BLaER1 (cell line): Measurements from ENCODE around the gene DUS1L.

Experiments
- H3K27ac ChIP-seq: shearing (Covaris generic); formaldehyde crosslinking; 2 replicates; pipeline ENCODE4 v1.8.1; 2022
- H3K27me3 ChIP-seq: shearing (Covaris generic); formaldehyde crosslinking; 2 replicates; pipeline ENCODE4 v1.8.1; 2022
- H3K36me3 ChIP-seq: shearing (Covaris generic); formaldehyde crosslinking; 2 replicates; pipeline ENCODE4 v1.8.1; 2022
- H3K4me1 ChIP-seq: shearing (Covaris generic); formaldehyde crosslinking; 2 replicates; pipeline ENCODE4 v1.8.1; 2022
- H3K4me2 ChIP-seq: shearing (Covaris generic); formaldehyde crosslinking; 2 replicates; pipeline ENCODE4 v1.8.1; 2022
- H3K4me3 ChIP-seq: shearing (Covaris generic); formaldehyde crosslinking; 2 replicates; pipeline ENCODE4 v1.8.1; 2022
- H3K9ac ChIP-seq: shearing (Covaris generic); formaldehyde crosslinking; 2 replicates; pipeline ENCODE4 v1.8.1; 2022
- H3K9me3 ChIP-seq: shearing (Covaris generic); formaldehyde crosslinking; 2 replicates; pipeline ENCODE4 v1.8.1; 2022
- H4K20me1 ChIP-seq: shearing (Covaris generic); formaldehyde crosslinking; 2 replicates; pipeline ENCODE4 v1.8.1; 2022
- Cebpa-rat ChIP-seq: shearing (Covaris generic); IDR thresholded peaks from 2 replicates; pipeline ENCODE4 v1.8.1; 2022

Gene DUS1L

DNA sequence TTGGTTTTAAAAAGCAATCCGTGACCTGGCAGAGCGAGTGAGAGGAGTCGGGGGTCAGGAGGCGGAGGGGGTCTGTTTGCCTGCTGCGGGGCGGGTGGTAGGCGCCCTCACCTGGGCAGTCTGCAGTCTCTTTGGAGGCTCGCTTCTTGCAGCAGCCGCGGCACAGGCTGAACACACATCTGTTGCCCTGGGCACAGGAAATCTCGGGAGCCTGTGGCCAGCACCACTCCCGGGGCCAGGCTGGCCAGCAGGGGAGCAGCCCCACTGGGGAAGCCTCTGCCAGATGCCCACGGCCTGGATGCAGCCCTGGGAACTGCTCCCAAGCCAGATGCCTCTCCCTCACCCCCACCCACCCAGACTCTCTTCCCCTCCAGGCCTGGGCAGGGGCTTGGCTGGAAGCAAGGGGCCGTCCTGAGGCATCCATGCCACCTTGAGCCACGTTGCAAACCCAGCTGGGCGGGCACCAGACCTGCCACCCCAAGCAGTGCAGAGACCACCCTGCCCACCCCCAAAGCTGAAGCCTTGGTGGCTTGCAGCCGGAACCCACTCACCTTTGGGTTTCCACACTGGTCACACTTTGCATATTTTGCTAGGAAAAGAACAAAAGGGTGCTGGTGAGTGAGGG is 7.3 kb downstream of the DUS1L start:
- peak overlapping the region; percentile 72 for H3K4me2 ChIP-seq
- H3K9me3 ChIP-seq, result no peaks in the 10 kb centered on the region
- no peaks in the 10 kb centered on the region for H3K27me3 ChIP-seq
- no peak overlapping the region for H3K4me3 ChIP-seq
- no peak for TF ChIP-seq Cebpa-rat
- H4K20me1 ChIP-seq, result peaks cover 87% of the 10 kb centered on the region
- H3K27ac ChIP-seq, result no peak overlapping the region
- peaks cover 55% of the 10 kb centered on the region for H3K4me1 ChIP-seq
- peak overlapping the region; percentile 54; the same call in 1 of the 2 replicates for H3K9ac ChIP-seq
- H3K36me3 ChIP-seq, result peaks cover 97% of the 10 kb centered on the region

DNA sequence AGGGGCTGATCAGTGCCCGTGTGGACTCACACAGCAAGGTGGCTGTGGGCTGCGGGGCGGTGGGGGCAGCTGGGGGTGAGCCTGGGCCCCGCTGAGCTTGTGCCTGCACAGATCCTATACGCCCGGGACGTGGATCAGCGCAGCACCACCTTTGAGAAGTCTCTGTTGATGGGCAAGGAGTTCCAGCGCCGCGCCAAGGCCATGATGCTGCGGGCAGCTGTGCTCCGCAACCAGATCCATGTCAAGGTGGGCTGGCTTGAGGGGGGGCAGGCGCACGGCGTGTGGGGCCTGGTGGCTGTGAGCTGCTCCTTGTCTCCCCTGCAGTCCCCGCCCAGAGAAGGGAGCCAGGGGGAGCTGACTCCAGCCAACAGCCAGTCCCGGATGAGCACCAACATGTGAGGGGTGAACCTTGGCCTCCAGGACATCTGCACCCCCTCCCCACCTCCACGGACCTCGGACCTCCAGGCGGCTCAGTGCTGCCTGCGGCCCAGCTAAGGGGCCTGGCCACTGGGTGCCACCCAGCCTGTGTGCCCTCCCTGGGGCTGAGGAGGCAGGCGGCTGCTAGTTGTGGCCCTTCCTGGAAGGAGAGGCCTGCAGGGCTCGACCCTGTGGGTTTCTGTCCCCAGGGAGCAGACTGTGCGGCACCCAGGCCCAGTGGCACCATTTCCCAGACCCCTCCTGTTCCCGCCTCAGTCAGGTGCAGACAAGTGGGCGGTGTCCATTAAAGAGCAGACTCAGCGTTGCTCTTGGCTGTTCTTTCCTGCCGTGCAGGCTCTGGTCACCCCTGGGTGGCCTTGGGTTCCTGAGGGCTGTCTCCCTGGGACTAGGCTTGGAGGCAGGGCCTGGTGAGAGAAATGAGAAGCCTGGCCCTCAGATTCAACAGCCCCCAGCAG is 8.6 kb downstream of the DUS1L start:
- Histone ChIP-seq H3K27me3 (no peaks in the 10 kb centered on the region), H3K4me1 (peaks cover 65% of the 10 kb centered on the region), H3K4me3 (no peak overlapping the region), H3K9ac (no peak overlapping the region), H3K36me3 (peaks cover 87% of the 10 kb centered on the region), H3K4me2 (peak overlapping the region; percentile 5; the same call in 1 of the 2 replicates), H4K20me1 (peaks cover 92% of the 10 kb centered on the region), H3K27ac (no peak overlapping the region), H3K9me3 (no peaks in the 10 kb centered on the region)
- no peak for TF ChIP-seq Cebpa-rat

DNA sequence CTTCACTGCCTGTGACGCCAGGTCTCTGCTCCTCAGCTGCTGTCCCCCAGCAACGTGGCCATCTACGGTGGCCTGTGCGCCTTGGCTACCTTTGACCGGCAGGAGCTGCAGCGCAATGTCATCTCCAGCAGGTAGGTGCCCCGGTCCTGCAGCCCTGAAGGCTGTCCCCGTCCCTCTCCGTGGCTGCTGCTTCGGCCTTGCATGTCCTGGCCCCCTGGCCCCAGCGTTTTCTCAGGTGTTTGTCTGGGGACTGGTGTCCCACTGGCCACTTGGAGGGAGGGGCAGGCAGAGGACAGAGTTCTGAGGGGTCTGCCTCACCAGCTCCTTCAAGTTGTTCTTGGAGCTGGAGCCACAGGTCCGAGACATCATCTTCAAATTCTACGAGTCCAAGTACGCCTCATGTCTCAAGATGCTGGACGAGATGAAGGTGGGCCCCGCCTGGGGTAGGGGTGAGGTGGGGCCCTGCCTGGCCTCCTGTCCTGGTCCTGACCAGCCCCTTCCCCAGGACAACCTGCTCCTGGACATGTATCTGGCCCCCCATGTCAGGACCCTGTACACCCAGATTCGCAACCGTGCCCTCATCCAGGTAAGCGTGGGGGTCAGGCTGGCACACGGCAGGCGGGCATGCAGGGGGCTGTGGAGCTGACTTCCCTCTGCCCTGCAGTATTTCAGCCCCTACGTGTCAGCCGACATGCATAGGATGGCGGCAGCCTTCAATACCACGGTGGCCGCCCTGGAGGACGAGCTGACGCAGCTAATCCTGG is 9.5 kb downstream of the DUS1L start:
- H3K4me2 ChIP-seq, result no peak overlapping the region
- H3K36me3 ChIP-seq, result peaks cover 80% of the 10 kb centered on the region
- no peaks in the 10 kb centered on the region for H3K9me3 ChIP-seq
- H3K27ac ChIP-seq, result no peak overlapping the region
- H3K4me3 ChIP-seq, result no peak overlapping the region
- H3K27me3 ChIP-seq, result no peaks in the 10 kb centered on the region
- H3K4me1 ChIP-seq, result peaks cover 65% of the 10 kb centered on the region
- H3K9ac ChIP-seq, result no peak overlapping the region
- peaks cover 90% of the 10 kb centered on the region for H4K20me1 ChIP-seq
- TF ChIP-seq Cebpa-rat, result no peak

DNA sequence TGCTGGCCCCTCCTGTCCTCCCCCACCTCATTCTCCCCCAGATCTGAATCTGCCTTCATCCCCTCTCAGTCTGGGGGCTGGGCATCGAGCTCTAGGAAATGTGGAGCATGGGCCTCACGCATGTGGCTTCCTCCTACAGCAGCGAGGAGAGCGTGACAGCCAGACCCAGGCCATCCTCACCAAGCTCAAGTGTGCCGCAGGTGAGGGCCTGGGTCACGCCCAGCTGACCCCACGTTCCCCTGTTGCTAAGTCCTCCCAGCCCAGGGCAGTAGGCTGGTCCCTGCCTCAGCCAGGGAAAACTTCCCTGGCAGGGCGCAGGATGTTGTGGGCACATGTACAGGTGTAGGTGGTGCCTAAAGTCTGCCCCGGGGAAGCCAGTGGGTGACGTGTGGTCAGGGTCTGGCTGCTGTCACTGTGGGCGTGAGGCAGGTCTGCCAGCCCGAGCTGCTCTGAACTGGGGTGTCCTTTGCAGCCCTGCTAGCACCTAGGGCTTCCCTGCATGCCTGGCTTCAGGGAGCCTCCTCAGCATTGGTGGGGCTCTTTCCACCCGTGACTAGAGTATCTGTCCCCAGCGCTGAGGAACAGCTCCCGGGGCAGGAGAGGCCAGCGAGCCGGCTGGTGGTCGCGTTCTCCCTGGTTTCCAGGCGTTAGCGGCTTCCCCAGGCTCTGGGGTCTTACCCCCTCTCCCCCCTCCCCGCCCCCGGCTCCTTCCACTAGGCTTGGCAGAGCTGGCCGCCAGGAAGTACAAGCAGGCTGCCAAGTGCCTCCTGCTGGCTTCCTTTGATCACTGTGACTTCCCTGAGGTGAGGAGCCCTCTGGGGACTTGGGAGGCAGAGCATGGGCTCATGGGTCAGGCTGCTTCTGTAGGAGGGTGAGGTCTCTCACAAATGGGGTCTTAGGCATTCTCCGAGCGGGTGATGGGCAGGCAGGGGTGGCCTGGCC is 10.3 kb downstream of the DUS1L start:
- H3K27ac ChIP-seq, result no peak overlapping the region
- TF ChIP-seq Cebpa-rat, result no peak

DNA sequence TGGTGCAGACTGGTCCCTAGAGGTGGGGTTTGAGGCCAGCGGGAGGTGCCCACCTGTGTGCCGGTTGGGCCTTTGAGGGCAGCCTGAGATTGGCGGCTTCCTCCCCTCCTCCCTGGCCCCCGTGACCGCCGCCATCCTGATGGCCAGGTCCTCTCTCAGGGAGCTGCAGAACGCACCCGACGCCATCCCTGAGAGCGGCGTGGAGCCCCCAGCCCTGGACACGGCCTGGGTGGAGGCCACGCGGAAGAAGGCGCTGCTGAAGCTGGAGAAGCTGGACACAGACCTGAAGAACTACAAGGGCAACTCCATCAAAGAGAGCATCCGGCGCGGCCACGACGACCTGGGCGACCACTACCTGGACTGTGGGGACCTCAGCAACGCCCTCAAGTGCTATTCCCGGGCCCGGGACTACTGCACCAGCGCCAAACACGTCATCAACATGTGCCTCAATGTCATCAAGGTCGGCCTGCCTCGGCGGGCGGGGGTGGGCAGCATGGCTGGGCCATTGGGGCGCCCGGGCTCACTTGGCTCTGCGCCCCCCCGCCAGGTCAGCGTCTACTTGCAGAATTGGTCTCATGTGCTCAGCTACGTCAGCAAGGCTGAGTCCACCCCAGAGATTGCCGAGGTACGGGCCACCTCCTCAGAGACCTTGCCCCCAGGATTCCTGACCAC is 11.1 kb downstream of the DUS1L start:
- no peaks in the 10 kb centered on the region for H3K9me3 ChIP-seq
- no peaks in the 10 kb centered on the region for H3K27me3 ChIP-seq
- no peak overlapping the region for H3K27ac ChIP-seq
- peaks cover 74% of the 10 kb centered on the region for H3K36me3 ChIP-seq
- peaks cover 67% of the 10 kb centered on the region for H3K4me1 ChIP-seq
- H3K4me3 ChIP-seq, result no peak overlapping the region
- no peak overlapping the region for H3K9ac ChIP-seq
- no peak for TF ChIP-seq Cebpa-rat
- no peak overlapping the region for H3K4me2 ChIP-seq
- H4K20me1 ChIP-seq, result peaks cover 75% of the 10 kb centered on the region

More for the DNA sequence above, 10.3 kb downstream of the DUS1L start:
- Histone ChIP-seq H3K4me3 (no peak overlapping the region), H3K4me1 (peaks cover 69% of the 10 kb centered on the region), H3K9me3 (no peaks in the 10 kb centered on the region), H3K27me3 (no peaks in the 10 kb centered on the region), H4K20me1 (peaks cover 83% of the 10 kb centered on the region), H3K4me2 (no peak overlapping the region), H3K9ac (no peak overlapping the region), H3K36me3 (peaks cover 74% of the 10 kb centered on the region)

DNA sequence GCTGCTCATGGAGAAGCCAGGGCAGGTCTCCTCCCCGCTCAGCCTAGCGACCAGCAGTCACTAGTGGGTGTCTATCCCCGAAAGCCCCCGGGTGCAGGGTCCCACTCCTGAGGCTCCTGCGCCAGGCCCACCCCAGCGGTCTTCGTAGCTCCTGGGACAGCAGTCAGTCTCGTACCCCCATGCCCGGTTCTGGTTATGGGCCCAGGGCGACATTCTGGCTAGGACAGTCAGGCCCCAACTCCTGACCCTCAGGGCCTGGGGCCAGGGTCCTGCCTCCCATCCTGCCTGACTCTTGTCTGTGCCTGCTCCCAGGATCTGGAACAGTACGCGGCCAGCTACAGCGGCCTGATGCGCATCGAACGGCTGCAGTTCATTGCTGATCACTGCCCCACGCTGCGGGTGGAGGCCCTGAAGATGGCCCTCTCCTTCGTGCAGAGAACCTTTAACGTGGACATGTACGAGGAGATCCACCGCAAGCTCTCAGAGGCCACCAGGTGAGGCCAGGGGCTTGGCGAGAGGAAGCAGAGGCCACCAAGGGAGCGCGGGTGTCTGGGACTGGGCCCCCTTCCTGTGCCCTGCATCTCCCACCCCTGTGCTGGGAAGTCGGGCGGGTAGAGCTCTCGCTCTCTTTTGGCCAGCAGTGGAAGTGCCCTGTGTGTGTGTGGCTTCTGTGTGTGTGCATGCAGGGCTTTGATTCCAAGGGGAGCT is 11.9 kb downstream of the DUS1L start:
- no peak for TF ChIP-seq Cebpa-rat
- H3K27ac ChIP-seq, result no peak overlapping the region
- H4K20me1 ChIP-seq, result peaks cover 67% of the 10 kb centered on the region
- H3K36me3 ChIP-seq, result peaks cover 74% of the 10 kb centered on the region
- peak overlapping the region; percentile 98; the same call in 1 of the 2 replicates for H3K4me2 ChIP-seq
- peak overlapping the region; percentile 98; the same call in 1 of the 2 replicates for H3K4me3 ChIP-seq
- no peaks in the 10 kb centered on the region for H3K27me3 ChIP-seq
- H3K4me1 ChIP-seq, result peaks cover 59% of the 10 kb centered on the region
- H3K9me3 ChIP-seq, result no peaks in the 10 kb centered on the region
- peak overlapping the region; percentile 88; the same call in 1 of the 2 replicates for H3K9ac ChIP-seq

DNA sequence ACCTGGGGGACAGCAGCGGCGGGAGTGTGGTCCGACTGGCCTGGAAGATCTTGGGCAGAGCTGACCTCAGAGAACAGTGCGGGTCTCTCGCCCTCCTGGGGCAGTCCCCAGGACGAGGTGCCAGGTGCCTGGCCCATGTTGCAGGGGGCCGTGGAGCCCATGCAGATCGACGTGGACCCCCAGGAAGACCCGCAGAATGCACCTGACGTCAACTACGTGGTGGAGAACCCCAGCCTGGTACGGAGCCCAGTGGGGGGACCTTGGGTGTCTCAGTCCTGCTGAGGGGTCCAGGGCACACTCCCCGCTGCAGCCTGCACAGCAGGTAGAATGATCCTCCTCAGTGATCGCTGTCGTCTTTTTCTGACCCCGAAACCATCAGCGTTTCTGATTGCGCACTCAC is 12.5 kb downstream of the DUS1L start:
- Histone ChIP-seq H3K27ac (no peak overlapping the region), H4K20me1 (peaks cover 61% of the 10 kb centered on the region), H3K4me1 (peaks cover 55% of the 10 kb centered on the region), H3K9me3 (no peaks in the 10 kb centered on the region), H3K4me3 (peak overlapping the region; percentile 98), H3K4me2 (peak overlapping the region; percentile 98), H3K36me3 (peaks cover 74% of the 10 kb centered on the region), H3K9ac (peak overlapping the region; percentile 88), H3K27me3 (no peaks in the 10 kb centered on the region)
- TF ChIP-seq Cebpa-rat, result no peak

DNA sequence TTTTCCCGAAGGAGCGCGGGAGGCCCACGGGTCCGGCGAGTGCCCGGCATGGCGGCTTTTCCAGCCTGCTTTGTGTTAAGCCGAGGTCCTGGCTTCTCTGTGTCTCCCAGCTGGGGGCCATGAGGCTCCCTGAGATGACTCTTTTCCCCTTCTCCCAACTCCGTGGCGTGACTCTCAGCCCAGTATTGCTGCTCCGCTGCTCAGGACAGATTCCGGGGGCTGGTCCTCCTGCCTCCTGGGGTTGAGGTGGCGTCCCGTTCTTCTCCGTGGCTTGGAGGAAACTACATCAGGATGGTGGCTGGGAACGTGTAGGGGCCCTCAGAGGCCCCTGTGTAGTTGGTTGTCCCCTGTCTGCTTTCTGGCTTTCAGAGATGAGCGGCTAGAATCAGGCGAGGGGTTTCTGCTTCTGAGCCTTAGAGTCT is 13.0 kb downstream of the DUS1L start:
- peak overlapping the region; percentile 88 for H3K9ac ChIP-seq
- H3K4me2 ChIP-seq, result peak overlapping the region; percentile 98
- peaks cover 74% of the 10 kb centered on the region for H3K36me3 ChIP-seq
- peaks cover 51% of the 10 kb centered on the region for H3K4me1 ChIP-seq
- TF ChIP-seq Cebpa-rat, result no peak
- peak overlapping the region; percentile 98 for H3K4me3 ChIP-seq
- peaks cover 57% of the 10 kb centered on the region for H4K20me1 ChIP-seq
- H3K27ac ChIP-seq, result peak overlapping the region; percentile 78
- no peaks in the 10 kb centered on the region for H3K9me3 ChIP-seq
- H3K27me3 ChIP-seq, result no peaks in the 10 kb centered on the region
